ENCODE results near the gene RCL1. TPM values are rescaled to one million over a fixed set of nuclear protein-coding genes. Genes with fewer than 3 reads are reported as not detected.
"Not testable (repeated sequence)": the region's sequence is repeated elsewhere in the genome, so short reads cannot be mapped to it uniquely, and the experiment has no call there.

The RCL1 gene
- total RNA-seq, 4 donors from 2014 or later: 15.6 to 29.3 (median 18.3) TPM

DNA sequence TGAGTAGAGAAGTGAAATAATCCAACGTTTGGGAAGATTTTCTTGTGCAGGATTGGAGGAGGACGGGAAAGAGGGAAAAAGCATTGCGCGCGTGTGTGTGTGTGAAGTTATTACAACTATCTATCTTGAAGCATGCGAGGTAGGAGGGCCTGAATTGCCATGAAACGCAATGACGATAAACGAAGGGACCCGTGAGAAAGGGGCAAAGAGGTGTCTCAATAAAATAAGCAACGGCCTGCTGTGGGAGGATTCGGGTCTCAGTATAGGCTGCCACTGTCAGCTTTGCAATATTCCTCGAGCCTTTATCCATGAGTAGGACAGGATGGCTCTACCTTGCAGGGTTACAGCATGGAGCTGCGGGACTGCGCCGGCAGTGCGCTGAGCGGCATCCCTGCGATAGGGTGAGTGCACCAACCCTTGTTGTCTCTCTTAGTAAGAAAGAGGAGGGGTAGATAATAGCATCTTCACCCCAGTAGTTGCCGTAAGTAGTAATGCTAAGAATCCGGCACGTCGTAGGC lies 631 bp upstream of the RCL1 start:
- H3K4me1 ChIP-seq: peaks cover 0 to 9% of the 10 kb centered on the region in 2 donors
- H3K36me3 ChIP-seq: no peaks in the 10 kb centered on the region
- DNase-seq: no peak
- H3K27ac ChIP-seq: no peak overlapping the region
- 3 to 5% methylated on average over 20 to 23 of the region's 23 CpGs for WGBS, 2 donors
- H3K27me3 ChIP-seq: no peaks in the 10 kb centered on the region
- no peak for TF ChIP-seq POLR2A (IDR thresholded peaks at IDR 0.05)
- TF ChIP-seq, protein P1, sequence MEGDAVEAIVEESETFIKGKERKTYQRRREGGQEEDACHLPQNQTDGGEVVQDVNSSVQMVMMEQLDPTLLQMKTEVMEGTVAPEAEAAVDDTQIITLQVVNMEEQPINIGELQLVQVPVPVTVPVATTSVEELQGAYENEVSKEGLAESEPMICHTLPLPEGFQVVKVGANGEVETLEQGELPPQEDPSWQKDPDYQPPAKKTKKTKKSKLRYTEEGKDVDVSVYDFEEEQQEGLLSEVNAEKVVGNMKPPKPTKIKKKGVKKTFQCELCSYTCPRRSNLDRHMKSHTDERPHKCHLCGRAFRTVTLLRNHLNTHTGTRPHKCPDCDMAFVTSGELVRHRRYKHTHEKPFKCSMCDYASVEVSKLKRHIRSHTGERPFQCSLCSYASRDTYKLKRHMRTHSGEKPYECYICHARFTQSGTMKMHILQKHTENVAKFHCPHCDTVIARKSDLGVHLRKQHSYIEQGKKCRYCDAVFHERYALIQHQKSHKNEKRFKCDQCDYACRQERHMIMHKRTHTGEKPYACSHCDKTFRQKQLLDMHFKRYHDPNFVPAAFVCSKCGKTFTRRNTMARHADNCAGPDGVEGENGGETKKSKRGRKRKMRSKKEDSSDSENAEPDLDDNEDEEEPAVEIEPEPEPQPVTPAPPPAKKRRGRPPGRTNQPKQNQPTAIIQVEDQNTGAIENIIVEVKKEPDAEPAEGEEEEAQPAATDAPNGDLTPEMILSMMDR (IDR thresholded peaks at IDR 0.05): no peak
- intact Hi-C loops (cut with DNase I): no loop called here
- peak overlapping the region; percentile 41 to 91 (median 45) for H3K4me3 ChIP-seq (replicated peaks in 1 of 3)
- H3K9me3 ChIP-seq: no peaks in the 10 kb centered on the region

DNA sequence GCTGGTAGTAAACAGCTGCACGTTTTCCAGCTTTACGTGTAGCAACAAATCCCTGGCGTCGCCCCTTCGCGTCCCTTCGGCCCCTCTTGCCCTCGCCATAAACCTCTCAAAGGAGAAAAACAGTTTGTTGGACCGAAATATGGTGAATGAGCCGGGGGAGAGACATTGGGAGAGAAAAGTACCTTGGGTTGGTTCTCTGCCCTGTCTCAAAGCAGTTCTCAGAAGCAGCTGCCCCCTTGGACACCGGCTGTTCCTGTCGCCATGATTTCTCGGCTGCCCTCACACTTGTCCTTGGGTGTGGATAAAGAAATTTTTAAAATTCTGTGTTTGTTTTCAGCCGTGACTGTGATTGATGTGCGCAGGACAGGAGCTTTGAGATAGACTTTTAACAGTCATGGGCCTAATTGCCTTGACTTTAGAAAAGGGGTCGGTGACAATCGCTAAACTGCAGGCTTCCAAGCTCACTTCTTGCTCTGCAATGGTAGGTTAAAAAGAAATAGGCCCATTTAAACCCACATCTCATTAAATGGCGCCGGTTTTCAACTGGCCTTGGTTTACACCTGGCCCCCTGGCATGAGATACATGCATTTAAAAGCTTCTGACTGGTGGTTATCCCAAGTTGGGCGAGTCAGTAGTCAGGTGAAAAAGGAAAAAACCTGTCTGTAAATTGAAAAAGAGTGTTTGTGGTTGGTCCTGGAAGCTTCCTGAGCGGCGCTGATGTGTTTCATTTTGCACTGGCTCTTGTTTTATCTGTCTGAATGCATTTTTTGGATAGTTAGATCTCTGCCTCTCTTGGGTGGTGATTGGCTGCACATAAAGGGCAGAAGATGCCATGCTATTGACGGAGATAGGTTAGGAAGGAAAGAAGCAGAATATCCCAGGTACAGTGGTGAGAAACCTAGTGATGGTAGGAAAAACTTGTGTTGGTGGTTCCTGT lies 983 bp downstream of the RCL1 start:
- peak overlapping the region; percentile 12 to 91 (median 86) for H3K4me3 ChIP-seq (replicated peaks in 1 of 3)
- no peak for DNase-seq
- H3K27ac ChIP-seq: peak overlapping the region in 2 of 3 donors; percentile 46 to 82
- peaks cover 0 to 9% of the 10 kb centered on the region in 2 donors for H3K4me1 ChIP-seq
- intact Hi-C loops (cut with DNase I): no loop called here
- TF ChIP-seq, protein P1 (IDR thresholded peaks at IDR 0.05): no peak
- no peak for TF ChIP-seq POLR2A (IDR thresholded peaks at IDR 0.05)
- no peaks in the 10 kb centered on the region for H3K27me3 ChIP-seq
- H3K9me3 ChIP-seq: no peaks in the 10 kb centered on the region
- WGBS, 2 donors: 23 to 25% methylated on average over 23 of the region's 23 CpGs
- H3K36me3 ChIP-seq: no peaks in the 10 kb centered on the region

DNA sequence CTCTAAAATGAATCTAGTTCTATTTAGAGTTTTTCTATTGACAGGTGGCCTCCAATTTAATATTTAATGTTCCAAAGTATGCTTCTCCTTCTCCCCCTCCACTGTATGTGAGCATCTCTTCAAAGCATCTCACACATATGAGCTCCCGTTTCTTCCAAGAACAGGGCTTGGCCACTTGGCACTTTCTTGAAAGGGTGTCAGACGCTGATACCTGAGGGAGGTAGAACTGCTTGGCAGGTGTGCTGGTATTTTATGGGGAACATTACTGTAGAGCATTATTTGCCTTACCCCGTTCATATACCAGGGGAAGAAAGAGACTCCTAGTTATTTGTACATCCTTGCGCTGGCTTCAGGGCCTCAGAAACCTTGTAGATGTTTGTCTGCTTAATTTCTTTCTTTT lies 1.9 kb downstream of the RCL1 start:
- TF ChIP-seq, protein P1 (IDR thresholded peaks at IDR 0.05): no peak
- TF ChIP-seq POLR2A (IDR thresholded peaks at IDR 0.05): no peak
- intact Hi-C loops (cut with DNase I): no loop called here
- H3K36me3 ChIP-seq: no peaks in the 10 kb centered on the region
- no peaks in the 10 kb centered on the region for H3K27me3 ChIP-seq
- DNase-seq: no peak
- no peak overlapping the region for H3K27ac ChIP-seq
- 89 to 92% methylated on average over 4 of the region's 4 CpGs for WGBS, 2 donors
- H3K4me1 ChIP-seq: peaks cover 0 to 9% of the 10 kb centered on the region in 2 donors
- no peak overlapping the region for H3K4me3 ChIP-seq (replicated peaks in 1 of 3)
- H3K9me3 ChIP-seq: no peaks in the 10 kb centered on the region

DNA sequence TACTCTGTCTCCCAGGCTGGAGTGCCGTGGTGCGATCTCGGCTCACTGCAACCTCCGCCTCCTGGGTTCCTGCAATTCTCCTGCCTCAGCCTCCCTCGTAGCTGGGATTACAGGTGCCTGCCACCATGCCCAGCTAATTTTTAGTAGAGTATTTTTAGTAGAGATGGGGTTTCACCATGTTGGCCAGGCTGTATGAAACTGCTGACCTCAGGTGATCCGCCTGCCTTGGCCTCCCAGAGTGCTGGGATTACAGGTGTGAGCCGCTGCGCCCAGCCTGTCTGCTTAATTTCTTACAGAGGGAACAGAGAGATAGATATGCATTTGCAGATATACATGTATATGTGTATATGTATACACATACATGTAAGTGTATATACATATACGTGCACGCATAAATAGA lies 2.4 kb downstream of the RCL1 start:
- DNase-seq; intact Hi-C loops (cut with DNase I): not testable (repeated sequence)
- 93 to 96% methylated on average over 10 of the region's 10 CpGs for WGBS, 2 donors

DNA sequence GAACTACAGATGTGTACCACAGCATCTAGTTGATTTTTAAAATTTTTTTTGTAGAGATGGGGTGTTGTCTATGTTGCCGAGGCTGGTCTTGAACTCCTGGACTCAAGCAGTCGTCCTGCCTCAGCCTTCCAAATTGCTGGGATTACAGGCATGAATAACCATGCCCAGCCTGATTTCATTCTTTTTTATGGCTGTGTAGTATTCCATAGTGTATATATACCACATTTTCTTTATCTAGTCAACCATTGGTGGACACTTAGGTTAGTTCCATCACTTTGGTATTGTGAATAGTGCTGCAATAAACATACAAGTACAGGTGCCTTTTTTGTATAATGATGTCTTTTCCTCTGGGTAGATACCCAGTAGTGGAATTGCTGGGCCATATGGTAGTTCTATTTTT lies 3.8 kb downstream of the RCL1 start:
- peaks cover 0 to 9% of the 10 kb centered on the region in 2 donors for H3K4me1 ChIP-seq
- WGBS, 2 donors: 96 to 97% methylated on average over 2 of the region's 2 CpGs
- intact Hi-C loops (cut with DNase I): no loop called here
- no peak for TF ChIP-seq POLR2A (IDR thresholded peaks at IDR 0.05)
- TF ChIP-seq, protein P1 (IDR thresholded peaks at IDR 0.05): no peak
- no peaks in the 10 kb centered on the region for H3K36me3 ChIP-seq
- no peak for DNase-seq
- no peaks in the 10 kb centered on the region for H3K27me3 ChIP-seq
- no peaks in the 10 kb centered on the region for H3K9me3 ChIP-seq
- no peak overlapping the region for H3K27ac ChIP-seq
- H3K4me3 ChIP-seq (replicated peaks in 1 of 3): no peak overlapping the region

More for the DNA sequence above, 2.4 kb downstream of the RCL1 start:
- not testable (repeated sequence) for H3K27me3 ChIP-seq; H3K4me1 ChIP-seq; H3K9me3 ChIP-seq; H3K27ac ChIP-seq; H3K4me3 ChIP-seq (replicated peaks in 1 of 3); H3K36me3 ChIP-seq

Measured in thyroid gland (tissue), 4 donors.